Measurements from ENCODE around the gene DISP2.
A peak's percentile ranks its signal among the peaks of the same experiment; 100 is the strongest.

DISP2 gene, protein sequence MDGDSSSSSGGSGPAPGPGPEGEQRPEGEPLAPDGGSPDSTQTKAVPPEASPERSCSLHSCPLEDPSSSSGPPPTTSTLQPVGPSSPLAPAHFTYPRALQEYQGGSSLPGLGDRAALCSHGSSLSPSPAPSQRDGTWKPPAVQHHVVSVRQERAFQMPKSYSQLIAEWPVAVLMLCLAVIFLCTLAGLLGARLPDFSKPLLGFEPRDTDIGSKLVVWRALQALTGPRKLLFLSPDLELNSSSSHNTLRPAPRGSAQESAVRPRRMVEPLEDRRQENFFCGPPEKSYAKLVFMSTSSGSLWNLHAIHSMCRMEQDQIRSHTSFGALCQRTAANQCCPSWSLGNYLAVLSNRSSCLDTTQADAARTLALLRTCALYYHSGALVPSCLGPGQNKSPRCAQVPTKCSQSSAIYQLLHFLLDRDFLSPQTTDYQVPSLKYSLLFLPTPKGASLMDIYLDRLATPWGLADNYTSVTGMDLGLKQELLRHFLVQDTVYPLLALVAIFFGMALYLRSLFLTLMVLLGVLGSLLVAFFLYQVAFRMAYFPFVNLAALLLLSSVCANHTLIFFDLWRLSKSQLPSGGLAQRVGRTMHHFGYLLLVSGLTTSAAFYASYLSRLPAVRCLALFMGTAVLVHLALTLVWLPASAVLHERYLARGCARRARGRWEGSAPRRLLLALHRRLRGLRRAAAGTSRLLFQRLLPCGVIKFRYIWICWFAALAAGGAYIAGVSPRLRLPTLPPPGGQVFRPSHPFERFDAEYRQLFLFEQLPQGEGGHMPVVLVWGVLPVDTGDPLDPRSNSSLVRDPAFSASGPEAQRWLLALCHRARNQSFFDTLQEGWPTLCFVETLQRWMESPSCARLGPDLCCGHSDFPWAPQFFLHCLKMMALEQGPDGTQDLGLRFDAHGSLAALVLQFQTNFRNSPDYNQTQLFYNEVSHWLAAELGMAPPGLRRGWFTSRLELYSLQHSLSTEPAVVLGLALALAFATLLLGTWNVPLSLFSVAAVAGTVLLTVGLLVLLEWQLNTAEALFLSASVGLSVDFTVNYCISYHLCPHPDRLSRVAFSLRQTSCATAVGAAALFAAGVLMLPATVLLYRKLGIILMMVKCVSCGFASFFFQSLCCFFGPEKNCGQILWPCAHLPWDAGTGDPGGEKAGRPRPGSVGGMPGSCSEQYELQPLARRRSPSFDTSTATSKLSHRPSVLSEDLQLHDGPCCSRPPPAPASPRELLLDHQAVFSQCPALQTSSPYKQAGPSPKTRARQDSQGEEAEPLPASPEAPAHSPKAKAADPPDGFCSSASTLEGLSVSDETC (N-terminal part only)

DNA sequence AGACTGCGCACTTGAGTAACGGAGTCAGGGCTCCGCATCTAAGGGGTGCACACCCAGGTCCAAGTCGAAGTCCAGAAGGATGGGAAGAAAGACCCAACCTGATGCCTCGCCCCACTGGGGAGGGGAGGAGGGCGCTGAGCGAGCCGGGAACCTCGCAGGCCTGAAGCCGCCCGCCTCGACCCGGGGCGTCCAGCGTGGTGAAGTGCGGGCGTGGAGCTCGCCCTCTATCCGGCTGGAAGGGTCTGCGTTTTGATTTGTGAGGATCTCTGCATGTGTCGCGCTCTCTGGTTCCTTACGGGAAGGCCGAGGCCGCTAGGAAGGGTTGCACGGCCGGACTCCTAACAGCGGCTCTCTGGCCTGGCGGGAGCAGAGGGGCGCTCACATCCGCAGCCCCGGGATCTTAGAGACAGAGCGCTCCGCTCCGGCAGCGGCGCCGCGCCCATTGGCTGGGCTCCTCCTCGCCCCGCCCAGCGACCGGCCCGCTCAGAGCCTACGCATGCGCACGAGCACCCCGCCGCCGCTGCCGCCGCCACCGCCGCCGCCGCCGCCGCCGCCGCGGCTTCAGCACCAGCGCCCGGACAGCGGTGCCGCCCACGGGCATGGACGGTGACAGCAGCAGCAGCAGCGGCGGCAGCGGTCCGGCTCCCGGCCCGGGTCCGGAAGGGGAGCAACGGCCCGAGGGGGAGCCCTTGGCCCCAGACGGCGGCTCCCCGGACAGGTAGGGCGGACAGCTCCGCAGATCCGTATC is at the start of gene DISP2:
DISP2 (plus strand) TSS at position 497 of the 748 bp plus-strand sequence; CDS start at position 600, 103 bp downstream.
- DNase-seq (ENCODE audit: low read depth in 1 of 2, low spot score in 1 of 2) = peak; percentile 79 to 83

GRCh38 chr15:40309344-40309862 is 48.6 kb upstream of the DISP2 start:
- no peak for DNase-seq (ENCODE audit: low read depth in 1 of 2, low spot score in 1 of 2)

DNA sequence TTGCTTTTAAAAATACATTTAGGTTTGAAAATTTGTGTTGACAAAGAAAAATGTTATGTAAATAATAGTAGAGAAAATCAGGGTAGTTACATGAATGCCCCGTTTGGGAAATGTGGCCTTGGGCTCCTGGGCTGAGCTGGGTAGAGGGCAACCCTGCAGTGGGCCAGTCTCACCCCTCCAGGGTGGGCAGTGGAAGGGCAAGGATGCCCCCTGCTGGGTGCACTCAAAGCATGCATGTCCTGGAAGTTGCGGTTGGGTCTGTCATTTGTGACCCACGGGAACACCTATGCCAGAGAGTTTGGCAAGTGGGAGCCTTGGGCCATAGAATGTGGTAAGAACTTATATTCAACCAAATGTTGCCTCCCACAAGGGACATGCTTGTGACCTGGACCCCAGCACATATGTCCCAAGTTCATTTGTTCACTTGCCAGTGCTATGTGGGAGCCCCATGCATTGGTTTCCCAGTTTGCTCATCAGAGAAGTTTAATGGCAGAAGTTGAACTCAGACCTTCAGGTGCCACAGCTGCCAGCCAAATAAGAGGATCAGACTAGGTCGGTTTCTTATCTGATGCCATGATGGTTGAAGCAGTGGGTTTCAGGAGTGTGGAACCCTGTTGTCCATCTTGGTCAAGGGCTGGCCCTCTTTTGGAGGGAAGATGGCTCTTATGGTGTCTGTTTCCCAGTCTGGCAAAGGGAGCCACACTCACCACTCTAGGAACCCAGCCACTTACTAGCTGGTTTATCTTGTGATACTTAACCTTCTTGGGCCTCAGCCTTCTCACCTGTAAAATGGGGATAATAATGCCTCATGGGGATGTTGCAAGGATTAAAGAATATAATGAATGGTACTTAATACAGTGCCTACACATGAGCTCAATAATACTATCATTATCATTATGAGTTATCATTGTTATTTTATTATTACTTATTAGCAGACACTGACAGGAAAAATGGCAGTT is 47.7 kb upstream of the DISP2 start:
- DNase-seq (ENCODE audit: low read depth in 1 of 2, low spot score in 1 of 2) = no peak

GRCh38 chr15:40310993-40311392 is 47.0 kb upstream of the DISP2 start:
- no peak for DNase-seq (ENCODE audit: low read depth in 1 of 2, low spot score in 1 of 2)

- no peak for DNase-seq (ENCODE audit: low read depth in 1 of 2, low spot score in 1 of 2)
Measured at GRCh38 chr15:40312370-40313158, 45.5 kb upstream of the DISP2 start.

- no peak for DNase-seq (ENCODE audit: low read depth in 1 of 2, low spot score in 1 of 2)
Measured at GRCh38 chr15:40313531-40314398, 44.3 kb upstream of the DISP2 start.

DNA sequence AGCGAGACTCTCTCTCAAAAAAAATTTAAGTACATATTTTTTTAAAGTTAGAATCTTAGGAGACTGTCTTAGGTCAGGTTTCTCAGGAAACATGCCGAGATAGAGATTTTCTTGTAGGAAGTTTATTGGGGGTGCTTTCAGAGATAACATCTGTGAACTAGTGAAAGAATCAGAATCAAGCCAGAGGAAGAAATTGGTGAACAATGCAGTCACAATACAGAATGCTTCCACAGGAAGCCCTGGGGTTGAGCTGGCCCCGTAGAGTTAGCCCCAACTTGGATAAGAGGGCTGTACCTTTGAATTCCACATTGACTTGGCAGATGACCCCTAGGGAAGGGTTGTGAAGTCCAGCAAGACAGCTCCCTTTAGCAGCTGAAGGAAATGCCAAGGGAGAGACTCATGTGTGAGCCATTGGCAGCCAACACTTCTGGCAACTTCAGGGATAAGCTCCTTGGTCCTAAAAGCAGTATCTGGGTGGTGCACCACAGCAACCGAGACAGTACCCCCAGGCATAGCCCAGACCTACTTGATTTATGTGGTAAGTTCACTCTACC is 43.2 kb upstream of the DISP2 start:
- no peak for DNase-seq (ENCODE audit: low read depth in 1 of 2, low spot score in 1 of 2)

DNA sequence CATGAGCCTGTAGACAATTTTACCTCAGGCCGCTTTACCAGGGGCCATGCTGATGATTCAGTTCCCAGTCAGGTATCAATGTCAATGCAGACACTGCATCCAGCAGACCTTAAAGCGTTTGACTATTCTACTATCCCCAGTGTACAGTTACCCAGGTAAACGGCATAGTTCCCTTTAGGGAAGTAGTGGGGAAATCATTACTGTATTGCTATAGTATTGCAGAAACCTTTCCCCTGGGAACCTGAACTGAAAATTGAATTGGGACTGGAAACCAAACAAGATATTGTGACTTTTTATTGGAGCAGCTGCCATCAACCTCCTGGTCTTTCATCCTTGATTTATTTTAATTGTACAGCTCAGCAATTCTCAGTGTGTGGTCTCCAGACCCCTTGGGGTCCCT is 41.1 kb upstream of the DISP2 start:
- DNase-seq (ENCODE audit: low read depth in 1 of 2, low spot score in 1 of 2) = no peak

- DNase-seq (ENCODE audit: low read depth in 1 of 2, low spot score in 1 of 2) = no peak
Measured at GRCh38 chr15:40317580-40317979, 40.4 kb upstream of the DISP2 start.

- DNase-seq (ENCODE audit: low read depth in 1 of 2, low spot score in 1 of 2) = no peak
Measured at GRCh38 chr15:40320409-40320808, 37.6 kb upstream of the DISP2 start.

- peak in 1 of 2 donors; percentile 55 for DNase-seq (ENCODE audit: low read depth in 1 of 2, low spot score in 1 of 2)
Measured at GRCh38 chr15:40320931-40321371, 37.1 kb upstream of the DISP2 start.

DNA sequence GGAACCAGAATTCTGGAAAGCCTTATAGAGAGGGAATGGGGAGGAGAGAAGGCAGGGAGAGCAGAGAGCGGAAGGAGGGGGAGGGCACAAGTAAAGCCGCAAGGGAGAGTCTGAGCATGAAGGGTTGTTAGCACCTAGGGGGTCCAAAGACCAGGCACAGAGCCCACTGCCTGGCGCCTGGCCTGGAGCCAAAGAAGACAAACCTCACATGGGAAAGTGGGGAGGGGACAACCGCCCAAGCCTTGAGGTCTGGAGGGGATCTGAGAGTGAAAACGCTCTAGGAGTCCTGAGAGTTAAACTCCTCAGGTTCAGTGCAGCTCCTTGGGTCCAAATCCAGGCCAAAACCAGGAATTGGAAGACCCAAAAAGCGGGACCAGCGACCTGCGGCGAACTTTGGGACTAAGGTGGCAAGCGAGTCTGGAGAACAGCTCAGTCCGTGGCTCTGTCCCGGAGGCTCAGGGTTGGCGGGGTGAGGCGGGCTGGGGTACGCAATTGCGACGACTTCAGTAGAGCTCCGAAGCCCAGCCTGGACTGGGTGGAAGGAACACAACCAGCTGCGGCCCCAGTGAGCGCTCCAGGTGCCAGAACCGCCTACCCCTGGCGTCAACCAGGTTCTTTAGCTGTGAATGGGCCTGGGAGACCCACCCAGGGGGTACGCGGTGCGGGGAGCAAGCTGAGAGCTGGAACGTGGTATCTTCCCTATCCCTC is 35.3 kb upstream of the DISP2 start:
- DNase-seq (ENCODE audit: low read depth in 1 of 2, low spot score in 1 of 2) = no peak

DNA sequence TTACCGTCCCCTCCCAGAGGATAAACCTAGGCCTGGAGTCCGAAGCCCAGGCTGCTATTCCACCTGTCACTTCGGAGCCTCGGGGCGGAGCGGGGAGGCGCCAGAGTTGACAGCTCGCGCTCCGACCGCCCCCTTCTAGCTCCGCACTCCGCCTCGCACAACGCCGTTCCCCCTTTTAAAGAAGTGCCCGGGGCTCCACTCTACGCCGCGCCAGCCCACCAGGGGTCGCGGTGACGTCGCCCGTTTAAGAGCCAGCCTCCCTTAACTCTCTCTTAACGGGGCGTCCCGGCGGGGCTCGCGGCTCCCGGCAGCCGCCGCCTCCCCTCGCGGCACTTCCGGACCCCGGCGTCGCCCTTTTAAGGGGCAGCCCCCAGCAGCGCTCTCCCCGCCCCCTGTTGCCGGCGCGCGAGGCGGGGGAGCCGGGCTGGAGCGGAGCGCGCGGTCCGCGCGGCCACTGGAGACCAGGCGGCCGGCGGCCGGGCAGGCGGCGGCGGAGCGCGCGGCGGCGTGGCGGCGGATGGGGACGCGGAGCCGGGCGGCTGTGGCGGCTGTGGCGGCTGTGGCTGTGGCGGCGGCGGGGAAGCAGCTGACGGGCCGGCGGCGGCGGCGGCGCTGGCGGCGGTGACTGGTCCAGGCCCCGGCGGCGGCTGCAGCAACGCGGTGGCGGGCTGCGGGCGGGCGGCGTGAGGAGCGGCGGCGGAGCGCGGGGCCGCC is 34.6 kb upstream of the DISP2 start, which contains the start of gene INAFM2:
INAFM2 (plus strand) TSS at position 454 of the 714 bp plus-strand sequence. CDS start 364 bp downstream, outside the sequence.
- DNase-seq (ENCODE audit: low read depth in 1 of 2, low spot score in 1 of 2) = peak; percentile 72 to 86

- DNase-seq (ENCODE audit: low read depth in 1 of 2, low spot score in 1 of 2) = no peak
Measured at GRCh38 chr15:40323953-40324937, 33.8 kb upstream of the DISP2 start.

All from activated CD4-positive, alpha-beta T cell treated with anti-CD3 and anti-CD28 coated beads, Interleukin-2, amount 50 U/mL, for 24 hours (primary cell).